ENCODE measurements around the gene PCBP4. TPM values are rescaled to one million over a fixed set of nuclear protein-coding genes. Genes with fewer than 3 reads are reported as not detected.

Gene PCBP4
- total RNA-seq, 1 donor = 29.4 TPM

DNA sequence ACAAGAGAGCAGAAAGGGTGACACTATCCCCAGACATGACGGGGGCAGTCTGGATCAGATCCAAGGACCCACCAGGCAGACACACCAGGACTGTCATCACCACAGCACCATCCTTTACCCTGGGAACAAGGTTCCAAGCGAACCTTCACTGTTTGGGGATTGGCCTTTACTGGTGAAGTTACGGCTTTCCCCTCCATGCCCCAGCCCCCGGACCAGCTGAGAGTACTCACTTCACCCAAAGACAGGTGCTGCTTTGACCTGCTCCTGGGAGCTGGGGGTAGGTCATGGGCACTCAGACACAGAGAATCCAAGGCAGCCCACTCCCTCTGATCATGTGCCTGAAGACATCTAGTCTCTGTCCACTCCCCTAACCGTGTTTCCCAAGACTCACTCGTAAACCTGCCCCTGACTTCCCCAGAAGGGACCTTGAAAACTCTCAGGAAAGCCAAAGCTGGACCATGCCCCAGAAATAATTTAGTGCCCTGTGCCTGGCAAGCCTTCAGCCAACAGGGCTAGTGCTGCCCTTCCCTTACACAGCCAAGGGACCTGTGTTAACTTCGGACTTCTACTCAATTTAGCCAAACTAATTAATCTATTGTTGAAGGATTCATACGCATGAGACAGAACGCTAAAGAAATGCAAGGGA is 28.4 kb downstream of the PCBP4 start:
- TF ChIP-seq, protein P1, sequence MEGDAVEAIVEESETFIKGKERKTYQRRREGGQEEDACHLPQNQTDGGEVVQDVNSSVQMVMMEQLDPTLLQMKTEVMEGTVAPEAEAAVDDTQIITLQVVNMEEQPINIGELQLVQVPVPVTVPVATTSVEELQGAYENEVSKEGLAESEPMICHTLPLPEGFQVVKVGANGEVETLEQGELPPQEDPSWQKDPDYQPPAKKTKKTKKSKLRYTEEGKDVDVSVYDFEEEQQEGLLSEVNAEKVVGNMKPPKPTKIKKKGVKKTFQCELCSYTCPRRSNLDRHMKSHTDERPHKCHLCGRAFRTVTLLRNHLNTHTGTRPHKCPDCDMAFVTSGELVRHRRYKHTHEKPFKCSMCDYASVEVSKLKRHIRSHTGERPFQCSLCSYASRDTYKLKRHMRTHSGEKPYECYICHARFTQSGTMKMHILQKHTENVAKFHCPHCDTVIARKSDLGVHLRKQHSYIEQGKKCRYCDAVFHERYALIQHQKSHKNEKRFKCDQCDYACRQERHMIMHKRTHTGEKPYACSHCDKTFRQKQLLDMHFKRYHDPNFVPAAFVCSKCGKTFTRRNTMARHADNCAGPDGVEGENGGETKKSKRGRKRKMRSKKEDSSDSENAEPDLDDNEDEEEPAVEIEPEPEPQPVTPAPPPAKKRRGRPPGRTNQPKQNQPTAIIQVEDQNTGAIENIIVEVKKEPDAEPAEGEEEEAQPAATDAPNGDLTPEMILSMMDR (IDR thresholded peaks at IDR 0.05; ENCODE audit: insufficient read depth, low read depth, low read length) = no peak

DNA sequence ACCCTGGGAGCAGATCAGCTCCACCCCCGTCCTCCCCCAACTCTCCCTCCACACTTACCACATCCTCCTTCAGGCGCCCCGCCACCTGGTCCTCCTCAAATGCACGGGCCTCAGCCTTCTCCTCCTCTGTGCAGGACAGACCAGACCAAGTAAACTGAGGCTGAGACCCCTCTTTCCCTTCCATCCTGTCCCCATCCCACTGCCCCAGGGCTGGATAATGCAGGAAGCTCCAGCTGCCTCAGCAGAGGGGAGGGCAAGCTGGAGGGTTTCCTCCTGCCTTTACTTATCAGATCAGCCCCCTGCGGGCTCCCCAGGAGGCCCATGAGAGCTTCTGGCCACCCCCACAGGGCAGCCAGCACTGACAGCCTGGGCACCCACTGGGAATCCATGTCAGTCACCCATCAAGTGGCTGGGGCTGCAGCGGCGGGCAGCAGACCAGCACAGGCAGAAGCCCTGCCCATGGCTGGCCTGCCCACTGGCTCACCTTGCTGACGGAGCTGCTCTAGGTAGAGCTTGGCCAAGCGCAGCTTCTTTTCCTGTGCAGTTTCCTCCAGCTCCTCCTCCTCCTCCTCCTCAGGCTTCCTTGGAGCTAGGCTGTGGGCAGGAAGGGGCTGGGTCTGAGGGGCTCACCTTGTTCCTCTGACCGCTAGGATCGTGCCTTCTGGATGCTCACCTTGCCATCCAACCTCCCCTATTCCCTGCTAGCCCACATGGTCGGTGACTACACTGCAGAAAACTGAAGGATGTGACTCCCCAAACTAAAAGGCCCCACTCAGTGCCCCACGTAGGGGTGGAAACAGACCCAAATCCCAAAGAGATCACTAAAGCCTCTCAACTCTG is 29.4 kb downstream of the PCBP4 start:
- TF ChIP-seq, protein P1 (IDR thresholded peaks at IDR 0.05; ENCODE audit: insufficient read depth, low read depth, low read length) = no peak
- DNase-seq (ENCODE audit: low read depth) = no peak
- H3K4me3 ChIP-seq (ENCODE audit: low read depth, low read length) = no peak overlapping the region

More for the DNA sequence above, 28.4 kb downstream of the PCBP4 start:
- no peak overlapping the region for H3K4me3 ChIP-seq (ENCODE audit: low read depth, low read length)
- DNase-seq (ENCODE audit: low read depth) = no peak

DNA sequence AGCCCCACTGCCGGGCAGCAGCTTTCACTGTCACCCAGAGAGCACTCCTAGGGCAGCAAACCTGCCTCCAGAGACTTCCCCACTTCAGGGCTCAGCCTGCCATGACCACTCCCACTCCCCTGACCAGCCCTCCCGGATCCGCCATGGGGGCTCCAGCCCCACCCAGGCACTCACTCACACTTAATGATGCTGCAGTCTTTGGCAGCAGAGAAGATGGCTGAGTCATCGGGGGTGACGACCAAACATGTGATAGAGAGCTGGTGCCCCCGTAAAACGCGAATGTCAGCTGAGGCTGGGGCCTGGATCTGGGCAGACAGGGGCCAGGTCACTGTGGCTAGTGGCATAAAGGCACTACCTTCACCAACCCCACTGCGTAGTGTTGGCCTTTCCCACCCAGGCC is 30.2 kb downstream of the PCBP4 start:
- TF ChIP-seq, protein P1 (IDR thresholded peaks at IDR 0.05; ENCODE audit: insufficient read depth, low read depth, low read length) = no peak
- H3K4me3 ChIP-seq (ENCODE audit: low read depth, low read length) = no peak overlapping the region
- DNase-seq (ENCODE audit: low read depth) = no peak

DNA sequence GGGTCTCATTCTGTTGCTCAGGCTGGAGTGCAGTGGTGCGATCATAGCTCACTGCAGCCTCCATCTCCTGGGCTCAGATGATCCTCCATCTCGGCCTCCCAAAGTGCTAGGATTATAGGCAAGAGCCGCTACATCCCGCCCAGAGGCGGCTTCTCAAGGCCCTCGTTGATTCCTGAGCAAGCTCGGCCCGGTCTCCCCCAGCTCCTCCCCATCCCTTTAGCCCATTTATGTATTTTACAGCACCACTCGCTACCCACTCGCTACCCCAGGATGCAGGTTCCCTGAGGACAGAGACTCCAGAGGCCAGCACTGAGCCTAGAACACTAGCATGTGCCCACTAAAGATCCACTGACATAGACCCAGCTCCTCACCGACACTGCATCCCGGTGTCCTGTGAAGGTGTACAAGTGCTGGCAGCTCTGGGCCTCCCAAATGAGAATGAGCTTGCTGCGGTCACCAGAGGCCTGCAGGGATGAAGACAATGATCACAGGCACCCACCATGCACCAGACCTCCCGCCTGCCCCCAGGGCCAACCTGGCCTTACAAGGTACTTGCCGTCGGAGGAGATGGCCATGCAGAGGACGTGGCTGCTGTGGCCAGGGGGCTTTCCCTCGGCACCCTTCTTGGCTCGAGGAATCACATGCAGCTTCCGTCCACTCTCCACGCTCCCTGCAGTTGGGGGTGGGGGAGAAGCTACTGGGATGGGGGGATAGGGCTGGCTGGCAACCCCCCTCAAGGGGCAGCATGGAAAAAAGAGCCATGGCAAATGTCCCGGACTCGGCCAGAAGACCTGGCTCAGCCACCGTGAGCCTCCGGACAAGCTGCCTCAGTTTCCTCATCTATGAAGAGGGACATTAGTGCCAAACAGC is 31.1 kb downstream of the PCBP4 start:
- TF ChIP-seq, protein P1 (IDR thresholded peaks at IDR 0.05; ENCODE audit: insufficient read depth, low read depth, low read length) = no peak
- no peak for DNase-seq (ENCODE audit: low read depth)
- H3K4me3 ChIP-seq (ENCODE audit: low read depth, low read length) = no peak overlapping the region

DNA sequence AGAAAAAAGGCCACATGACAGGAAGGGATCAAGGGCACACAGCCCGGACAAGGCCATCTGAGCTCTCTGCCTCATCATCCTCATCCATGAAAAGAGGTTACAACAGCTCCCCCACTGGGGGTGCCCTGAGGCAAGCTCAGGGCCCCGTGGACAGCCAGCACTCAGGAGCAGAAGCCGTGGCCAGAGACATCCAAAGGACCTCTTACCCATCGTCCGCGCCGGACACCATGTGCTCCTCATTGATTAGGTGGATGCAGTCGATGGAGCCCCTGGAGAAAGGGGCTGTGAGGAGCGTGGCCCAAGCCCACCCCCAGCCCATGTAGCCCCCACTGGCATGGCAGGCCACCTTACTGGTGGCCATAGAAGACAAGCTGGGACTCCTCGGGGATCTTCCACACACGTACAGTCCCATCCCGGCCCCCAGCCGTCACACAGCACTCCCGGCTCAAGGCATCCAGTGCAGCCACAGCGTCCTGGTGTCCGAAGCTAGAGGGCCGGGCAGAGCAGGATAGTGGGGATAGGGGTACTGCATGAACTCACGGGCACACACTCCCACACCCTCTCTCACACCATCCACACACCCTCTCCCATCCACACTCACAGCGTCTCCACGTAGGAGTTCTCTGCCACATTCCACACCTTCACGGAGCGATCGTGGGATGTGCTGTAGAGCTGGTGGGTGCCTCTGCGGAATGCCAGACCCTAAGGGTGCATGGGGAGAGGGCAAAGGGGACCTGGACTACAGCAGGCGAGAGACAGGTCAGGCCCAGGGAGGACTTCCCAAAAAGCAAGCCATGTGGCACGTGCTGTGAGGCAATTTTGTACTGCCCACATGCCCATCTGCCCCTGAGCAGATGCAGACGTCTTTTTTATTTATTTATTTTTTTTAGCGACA is 32.0 kb downstream of the PCBP4 start:
- TF ChIP-seq, protein P1 (IDR thresholded peaks at IDR 0.05; ENCODE audit: insufficient read depth, low read depth, low read length) = no peak
- DNase-seq (ENCODE audit: low read depth) = no peak
- no peak overlapping the region for H3K4me3 ChIP-seq (ENCODE audit: low read depth, low read length)
